ENCODE results near the gene AMDHD2.

Gene AMDHD2

DNA sequence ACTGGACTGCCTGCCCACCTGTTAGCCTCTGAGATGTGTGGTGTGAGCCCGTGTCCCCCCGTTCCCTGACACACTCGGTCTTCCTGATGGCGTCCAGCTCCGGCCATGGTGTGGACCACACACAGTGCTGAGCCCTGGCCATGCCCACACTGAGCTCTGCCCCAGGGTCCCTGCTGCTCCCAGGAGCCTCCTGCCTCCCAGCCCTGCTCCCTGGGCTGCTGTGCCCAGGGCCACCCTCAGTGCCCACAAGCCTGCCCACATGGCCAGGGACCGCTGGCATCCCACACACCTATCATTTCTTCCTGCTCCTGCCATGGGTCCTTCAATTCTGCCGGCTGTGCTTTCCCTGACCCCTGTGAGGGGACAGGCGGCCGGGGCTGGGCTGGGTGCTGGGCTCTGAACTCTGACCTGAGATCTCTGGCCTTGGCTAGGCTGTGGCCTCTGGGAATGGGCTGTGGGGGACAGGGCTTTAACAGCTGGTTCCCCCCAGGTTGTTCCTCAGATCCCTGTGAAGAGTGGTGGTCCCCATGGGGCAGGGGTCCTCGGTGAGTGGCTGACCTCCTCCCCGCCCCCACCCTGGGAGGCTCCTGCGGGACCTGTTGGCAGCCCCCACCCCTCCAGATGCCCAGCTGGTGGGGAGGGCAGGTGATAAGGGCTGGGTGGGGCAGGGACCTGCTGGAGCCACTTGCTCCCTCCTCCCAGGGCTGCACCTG, 7.1 kb downstream of the AMDHD2 start:
- Histone ChIP-seq H3K9ac (ENCODE audit: low read depth, low read length, poor library complexity, severe bottlenecking) (no peak overlapping the region), H3K27me3 (ENCODE audit: insufficient read depth, low read length, poor library complexity, severe bottlenecking) (no peaks in the 10 kb centered on the region), H3K4me3 (ENCODE audit: low read length, poor library complexity, severe bottlenecking) (no peak overlapping the region), H3K9me3 (ENCODE audit: insufficient read depth, low read depth, low read length) (no peaks in the 10 kb centered on the region), H3K4me1 (ENCODE audit: insufficient read depth, low read length, poor library complexity, severe bottlenecking) (peaks cover 5% of the 10 kb centered on the region), H3K9me2 (replicated peaks; ENCODE audit: low read depth, low read length) (no peaks in the 10 kb centered on the region), H4K20me1 (ENCODE audit: insufficient read depth, low read length, poor library complexity, severe bottlenecking) (no peaks in the 10 kb centered on the region), H3F3A (ENCODE audit: low read depth) (no peaks in the 10 kb centered on the region), H3K36me3 (ENCODE audit: insufficient read depth, low read length) (no peaks in the 10 kb centered on the region), H2AFZ (ENCODE audit: low read length) (no peak overlapping the region), H3K4me2 (ENCODE audit: low read depth, low read length, poor library complexity, severe bottlenecking) (no peak overlapping the region), H3K79me2 (ENCODE audit: insufficient read depth, low read length) (no peaks in the 10 kb centered on the region)
- no peak for TF ChIP-seq EZH2phosphoT487 (IDR thresholded peaks at IDR 0.05; ENCODE audit: borderline replicate concordance)
- TF ChIP-seq, protein P1, sequence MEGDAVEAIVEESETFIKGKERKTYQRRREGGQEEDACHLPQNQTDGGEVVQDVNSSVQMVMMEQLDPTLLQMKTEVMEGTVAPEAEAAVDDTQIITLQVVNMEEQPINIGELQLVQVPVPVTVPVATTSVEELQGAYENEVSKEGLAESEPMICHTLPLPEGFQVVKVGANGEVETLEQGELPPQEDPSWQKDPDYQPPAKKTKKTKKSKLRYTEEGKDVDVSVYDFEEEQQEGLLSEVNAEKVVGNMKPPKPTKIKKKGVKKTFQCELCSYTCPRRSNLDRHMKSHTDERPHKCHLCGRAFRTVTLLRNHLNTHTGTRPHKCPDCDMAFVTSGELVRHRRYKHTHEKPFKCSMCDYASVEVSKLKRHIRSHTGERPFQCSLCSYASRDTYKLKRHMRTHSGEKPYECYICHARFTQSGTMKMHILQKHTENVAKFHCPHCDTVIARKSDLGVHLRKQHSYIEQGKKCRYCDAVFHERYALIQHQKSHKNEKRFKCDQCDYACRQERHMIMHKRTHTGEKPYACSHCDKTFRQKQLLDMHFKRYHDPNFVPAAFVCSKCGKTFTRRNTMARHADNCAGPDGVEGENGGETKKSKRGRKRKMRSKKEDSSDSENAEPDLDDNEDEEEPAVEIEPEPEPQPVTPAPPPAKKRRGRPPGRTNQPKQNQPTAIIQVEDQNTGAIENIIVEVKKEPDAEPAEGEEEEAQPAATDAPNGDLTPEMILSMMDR (conservative IDR thresholded peaks at IDR 0.05; ENCODE audit: low read length) = no peak

GRCh38 chr16:2527784-2528100, 7.6 kb downstream of the AMDHD2 start:
- Histone ChIP-seq H3K9ac (ENCODE audit: low read depth, low read length, poor library complexity, severe bottlenecking) (no peak overlapping the region), H3K27me3 (ENCODE audit: insufficient read depth, low read length, poor library complexity, severe bottlenecking) (no peaks in the 10 kb centered on the region), H3K4me2 (ENCODE audit: low read depth, low read length, poor library complexity, severe bottlenecking) (no peak overlapping the region), H3K9me2 (replicated peaks; ENCODE audit: low read depth, low read length) (no peaks in the 10 kb centered on the region), H3K4me3 (ENCODE audit: low read length, poor library complexity, severe bottlenecking) (no peak overlapping the region), H3K79me2 (ENCODE audit: insufficient read depth, low read length) (no peaks in the 10 kb centered on the region), H3K9me3 (ENCODE audit: insufficient read depth, low read depth, low read length) (no peaks in the 10 kb centered on the region), H3F3A (ENCODE audit: low read depth) (no peaks in the 10 kb centered on the region), H2AFZ (ENCODE audit: low read length) (no peak overlapping the region), H4K20me1 (ENCODE audit: insufficient read depth, low read length, poor library complexity, severe bottlenecking) (no peaks in the 10 kb centered on the region), H3K36me3 (ENCODE audit: insufficient read depth, low read length) (no peaks in the 10 kb centered on the region), H3K4me1 (ENCODE audit: insufficient read depth, low read length, poor library complexity, severe bottlenecking) (peaks cover 9% of the 10 kb centered on the region)
- no peak for TF ChIP-seq EZH2phosphoT487 (IDR thresholded peaks at IDR 0.05; ENCODE audit: borderline replicate concordance)
- TF ChIP-seq, protein P1 (conservative IDR thresholded peaks at IDR 0.05; ENCODE audit: low read length) = no peak

DNA sequence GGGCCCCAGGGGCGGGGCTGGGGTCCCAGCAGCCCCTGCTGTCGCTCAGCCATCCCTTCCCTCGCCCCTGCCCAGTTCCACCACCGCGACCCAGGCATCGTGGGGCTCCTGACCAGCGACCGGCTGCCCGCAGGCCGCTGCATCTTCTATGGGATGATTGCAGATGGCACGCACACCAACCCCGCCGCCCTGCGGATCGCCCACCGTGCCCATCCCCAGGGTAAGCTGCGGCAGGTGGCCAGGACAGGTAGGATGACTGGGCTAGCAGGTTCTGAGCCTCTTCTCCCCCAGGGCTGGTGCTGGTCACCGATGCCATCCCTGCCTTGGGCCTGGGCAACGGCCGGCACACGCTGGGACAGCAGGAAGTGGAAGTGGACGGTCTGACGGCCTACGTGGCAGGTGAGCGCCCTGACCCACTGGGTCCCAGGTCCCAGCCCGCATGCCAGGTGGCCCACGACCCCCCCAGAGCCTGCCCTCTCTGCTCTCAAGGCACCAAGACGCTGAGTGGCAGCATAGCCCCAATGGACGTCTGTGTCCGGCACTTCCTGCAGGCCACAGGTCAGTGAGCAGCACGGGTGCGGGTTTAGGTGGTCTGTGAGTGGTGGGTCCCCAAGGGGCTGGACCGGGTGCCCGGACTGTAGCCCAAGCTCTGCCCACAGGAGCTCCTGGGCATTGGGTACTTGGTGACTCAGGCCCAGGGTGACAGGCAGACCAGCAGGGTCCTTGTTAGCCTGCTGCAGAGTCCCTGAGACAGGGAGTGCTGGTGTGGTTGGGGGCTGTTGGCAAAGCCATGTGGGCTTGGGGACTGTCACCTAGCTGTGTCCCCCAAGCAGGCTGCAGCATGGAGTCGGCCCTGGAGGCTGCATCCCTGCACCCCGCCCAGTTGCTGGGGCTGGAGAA, 8.2 kb downstream of the AMDHD2 start:
- H3K9me2 ChIP-seq (replicated peaks; ENCODE audit: low read depth, low read length) = no peaks in the 10 kb centered on the region
- no peaks in the 10 kb centered on the region for H3F3A ChIP-seq (ENCODE audit: low read depth)
- TF ChIP-seq, protein P1 (conservative IDR thresholded peaks at IDR 0.05; ENCODE audit: low read length) = no peak
- no peak for TF ChIP-seq EZH2phosphoT487 (IDR thresholded peaks at IDR 0.05; ENCODE audit: borderline replicate concordance)
- H3K36me3 ChIP-seq (ENCODE audit: insufficient read depth, low read length) = no peaks in the 10 kb centered on the region
- H2AFZ ChIP-seq (ENCODE audit: low read length) = no peak overlapping the region
- H3K4me2 ChIP-seq (ENCODE audit: low read depth, low read length, poor library complexity, severe bottlenecking) = no peak overlapping the region
- H3K79me2 ChIP-seq (ENCODE audit: insufficient read depth, low read length) = no peaks in the 10 kb centered on the region
- no peaks in the 10 kb centered on the region for H4K20me1 ChIP-seq (ENCODE audit: insufficient read depth, low read length, poor library complexity, severe bottlenecking)
- no peaks in the 10 kb centered on the region for H3K9me3 ChIP-seq (ENCODE audit: insufficient read depth, low read depth, low read length)
- H3K27me3 ChIP-seq (ENCODE audit: insufficient read depth, low read length, poor library complexity, severe bottlenecking) = no peaks in the 10 kb centered on the region
- no peak overlapping the region for H3K9ac ChIP-seq (ENCODE audit: low read depth, low read length, poor library complexity, severe bottlenecking)
- peaks cover 10% of the 10 kb centered on the region for H3K4me1 ChIP-seq (ENCODE audit: insufficient read depth, low read length, poor library complexity, severe bottlenecking)
- H3K4me3 ChIP-seq (ENCODE audit: low read length, poor library complexity, severe bottlenecking) = no peak overlapping the region
